ENCODE measurements around the gene TUFT1. TPM values are rescaled to one million over a fixed set of nuclear protein-coding genes. Genes with fewer than 3 reads are reported as not detected.

The TUFT1 gene
- total RNA-seq, 2 donors from 2014 or later = 12.7 to 18.3 TPM

- peaks cover 22% of the 10 kb centered on the region for H3K36me3 ChIP-seq (ENCODE audit: control insufficient read depth, insufficient read depth, low read length)
- no peaks in the 10 kb centered on the region for H3K9me3 Mint-ChIP-seq
- H3K9ac ChIP-seq (ENCODE audit: extremely low read depth, low read length, poor library complexity, severe bottlenecking) = no peak overlapping the region
- no peaks in the 10 kb centered on the region for H3K4me1 ChIP-seq (ENCODE audit: control insufficient read depth, insufficient read depth, low read length)
- no peaks in the 10 kb centered on the region for H3K9me3 ChIP-seq (ENCODE audit: control insufficient read depth, low read length)
- TF ChIP-seq CTCF (conservative IDR thresholded peaks at IDR 0.05) = no peak
- H3K4me1 Mint-ChIP-seq = peaks cover 10% of the 10 kb centered on the region
- peaks cover 18% of the 10 kb centered on the region for H3K36me3 Mint-ChIP-seq (ENCODE audit: low read depth)
- DNase-seq = no peak
- H3K27me3 ChIP-seq (ENCODE audit: control insufficient read depth, insufficient read depth, low read length, poor library complexity, severe bottlenecking) = no peaks in the 10 kb centered on the region
- no peak overlapping the region for H3K4me3 ChIP-seq (ENCODE audit: low read length)
- H3K27ac Mint-ChIP-seq = no peak overlapping the region
- no peaks in the 10 kb centered on the region for H3K27me3 Mint-ChIP-seq (ENCODE audit: insufficient read depth)
- no peak overlapping the region for H3K4me3 Mint-ChIP-seq
- 97 to 100% methylated on average over 1 to 3 of the region's 9 CpGs for WGBS, 2 experiments (ENCODE audit: insufficient coverage in 1 of 2, insufficient read length in 1 of 2)
- no peak overlapping the region for H3K27ac ChIP-seq (ENCODE audit: low read depth, low read length)
Measured at GRCh38 chr1:151629278-151629677, 89.2 kb downstream of the TUFT1 start.

Small RNAs within 50 kb of the gene (microRNA-seq; reads per million reads assigned to microRNA genes)
- gene MIR554 (ENCODE audit: borderline microRNAs expressed) = not detected

Other genes starting within 250 kb of the TUFT1 start
- gene PI4KB, start 212.9 kb upstream of the TUFT1 start, total RNA-seq = 10 to 100 TPM; 34.3 to 37.5 TPM
- 10 to 100 TPM; 57.7 to 72.1 TPM for gene RFX5, start 193.1 kb upstream of the TUFT1 start, total RNA-seq
- gene SELENBP1, start 167.6 kb upstream of the TUFT1 start, total RNA-seq = 10 to 100 TPM; 35.4 to 39.2 TPM
- gene PSMB4, start 140.7 kb upstream of the TUFT1 start, total RNA-seq = 100 to 1,000 TPM; 327 to 333 TPM
- gene POGZ, start 80.8 kb upstream of the TUFT1 start, total RNA-seq = 100 to 1,000 TPM; 138 to 165 TPM
- gene CGN, start 28.9 kb upstream of the TUFT1 start, total RNA-seq = 10 to 100 TPM; 39.7 to 39.9 TPM
- 10 to 100 TPM; 41.2 to 47.3 TPM for gene SNX27, start 71.7 kb downstream of the TUFT1 start, total RNA-seq
- under 1 TPM; 0.24 to 0.40 TPM for gene CELF3, start 176.5 kb downstream of the TUFT1 start, total RNA-seq
- gene RIIAD1, start 181.2 kb downstream of the TUFT1 start, total RNA-seq = not detected
- gene MRPL9, start 223.2 kb downstream of the TUFT1 start, total RNA-seq = 10 to 100 TPM; 86.3 to 98.0 TPM

All from endodermal cell (in vitro differentiated cells).